H1 (cell line): ENCODE results near the gene ZDHHC5.

Experiments used
- CREB1 ChIP-seq: IDR thresholded peaks from 2 replicates; pipeline ENCODE4 v1.6.1; 2012; ENCODE audit warnings: inconsistent platforms
- EGR1 ChIP-seq: IDR thresholded peaks from 2 replicates; pipeline ENCODE4 v1.6.1; 2011; ENCODE audit warnings: low read depth, low read length, borderline replicate concordance
- FOSL1 ChIP-seq: IDR thresholded peaks from 2 replicates; pipeline ENCODE4 v1.6.1; 2011; ENCODE audit warnings: mild to moderate bottlenecking, low read depth, low read length, moderate library complexity; ENCODE audit not compliant: insufficient read depth
- GTF2F1 ChIP-seq: IDR thresholded peaks from 2 replicates; pipeline ENCODE4 v1.6.1; 2012; ENCODE audit warnings: low read depth, low read length, improper control_type of control experiment, borderline replicate concordance
- MAFK ChIP-seq: IDR thresholded peaks from 2 replicates; pipeline ENCODE4 v1.6.1; 2012; ENCODE audit warnings: low read depth, mild to moderate bottlenecking, improper control_type of control experiment, low read length
- POLR2A ChIP-seq, 2 experiments: IDR thresholded peaks; 1 replicate in 1 of 2; 2 replicates in 1 of 2; pipeline ENCODE4 v1.6.1; 2011; ENCODE audit warnings: low read depth in 2 of 2, low read length in 2 of 2, mild to moderate bottlenecking in 2 of 2; ENCODE audit errors: control extremely low read depth in 1 of 2
- RAD21 ChIP-seq, 2 experiments: IDR thresholded peaks in 1 of 2; conservative IDR thresholded peaks in 1 of 2; 2 replicates each; pipeline ENCODE4 v1.6.1; 2011; ENCODE audit warnings: low read depth in 2 of 2, low read length in 2 of 2, improper control_type of control experiment in 1 of 2, inconsistent platforms in 1 of 2, mild to moderate bottlenecking in 1 of 2, moderate library complexity in 1 of 2
- SRF ChIP-seq: IDR thresholded peaks from 2 replicates; pipeline ENCODE4 v1.6.1; 2011; ENCODE audit warnings: mild to moderate bottlenecking, low read depth, low read length, moderate library complexity
- TAF1 ChIP-seq: IDR thresholded peaks from 2 replicates; pipeline ENCODE4 v1.6.1; 2011; ENCODE audit warnings: mild to moderate bottlenecking, low read depth, low read length
- ZNF274 ChIP-seq: IDR thresholded peaks from 2 replicates; pipeline ENCODE4 v1.7.0; 2012; ENCODE audit warnings: low read length, borderline replicate concordance; ENCODE audit errors: extremely low read depth
- TF ChIP-seq, protein P1 (sequence below), 3 experiments: IDR thresholded peaks; 1 replicate in 2 of 3; 2 replicates in 1 of 3; pipeline versions ENCODE4 v1.5.1 to v1.6.1; 2011; ENCODE audit warnings: low read length in 3 of 3, mild to moderate bottlenecking in 3 of 3, inconsistent platforms in 2 of 3, low read depth in 1 of 3, moderate library complexity in 1 of 3; ENCODE audit not compliant: insufficient read depth in 1 of 3; ENCODE audit errors: control extremely low read depth in 1 of 3
- TF ChIP-seq, protein P2 (sequence below): IDR thresholded peaks from 2 replicates; pipeline ENCODE4 v1.6.1; 2011; ENCODE audit warnings: low read length, improper control_type of control experiment
- TF ChIP-seq, protein P3 (sequence below): IDR thresholded peaks from 2 replicates; pipeline ENCODE4 v1.6.1; 2012; ENCODE audit warnings: low read length, inconsistent platforms

DNA sequence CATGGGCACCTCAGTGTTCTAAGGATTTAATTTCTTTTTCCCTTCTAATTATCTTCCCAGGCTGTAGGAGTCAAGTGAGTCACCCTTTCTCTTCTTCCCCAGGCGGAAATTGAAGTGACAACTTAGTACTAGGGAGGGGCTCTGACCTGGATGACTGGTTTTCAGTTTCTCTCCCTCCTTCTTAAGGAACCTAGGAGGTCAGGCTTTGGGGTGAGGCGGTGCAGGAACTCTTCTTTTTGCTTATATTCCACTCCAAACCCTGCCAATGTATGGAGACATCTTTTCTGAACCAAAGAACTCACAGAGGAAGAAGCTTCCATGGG is 12.6 kb downstream of the ZDHHC5 start:
- TF ChIP-seq, protein P1, sequence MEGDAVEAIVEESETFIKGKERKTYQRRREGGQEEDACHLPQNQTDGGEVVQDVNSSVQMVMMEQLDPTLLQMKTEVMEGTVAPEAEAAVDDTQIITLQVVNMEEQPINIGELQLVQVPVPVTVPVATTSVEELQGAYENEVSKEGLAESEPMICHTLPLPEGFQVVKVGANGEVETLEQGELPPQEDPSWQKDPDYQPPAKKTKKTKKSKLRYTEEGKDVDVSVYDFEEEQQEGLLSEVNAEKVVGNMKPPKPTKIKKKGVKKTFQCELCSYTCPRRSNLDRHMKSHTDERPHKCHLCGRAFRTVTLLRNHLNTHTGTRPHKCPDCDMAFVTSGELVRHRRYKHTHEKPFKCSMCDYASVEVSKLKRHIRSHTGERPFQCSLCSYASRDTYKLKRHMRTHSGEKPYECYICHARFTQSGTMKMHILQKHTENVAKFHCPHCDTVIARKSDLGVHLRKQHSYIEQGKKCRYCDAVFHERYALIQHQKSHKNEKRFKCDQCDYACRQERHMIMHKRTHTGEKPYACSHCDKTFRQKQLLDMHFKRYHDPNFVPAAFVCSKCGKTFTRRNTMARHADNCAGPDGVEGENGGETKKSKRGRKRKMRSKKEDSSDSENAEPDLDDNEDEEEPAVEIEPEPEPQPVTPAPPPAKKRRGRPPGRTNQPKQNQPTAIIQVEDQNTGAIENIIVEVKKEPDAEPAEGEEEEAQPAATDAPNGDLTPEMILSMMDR (IDR thresholded peaks at IDR 0.05; ENCODE audit: control extremely low read depth in 1 of 3, insufficient read depth in 1 of 3, low read depth in 1 of 3, low read length in 3 of 3) = no peak
- TF ChIP-seq SRF (no peak), CREB1 (no peak), MAFK (no peak), POLR2A (IDR thresholded peaks at IDR 0.05; ENCODE audit: control extremely low read depth in 1 of 2, low read depth in 2 of 2, low read length in 2 of 2) (no peak), GTF2F1 (no peak), RAD21 (IDR thresholded peaks at IDR 0.05 in 1 of 2, conservative IDR thresholded peaks at IDR 0.05 in 1 of 2; ENCODE audit: low read depth in 2 of 2, low read length in 2 of 2) (no peak), TAF1 (no peak), EGR1 (no peak), FOSL1 (no peak), ZNF274 (no peak)
- TF ChIP-seq, protein P2, sequence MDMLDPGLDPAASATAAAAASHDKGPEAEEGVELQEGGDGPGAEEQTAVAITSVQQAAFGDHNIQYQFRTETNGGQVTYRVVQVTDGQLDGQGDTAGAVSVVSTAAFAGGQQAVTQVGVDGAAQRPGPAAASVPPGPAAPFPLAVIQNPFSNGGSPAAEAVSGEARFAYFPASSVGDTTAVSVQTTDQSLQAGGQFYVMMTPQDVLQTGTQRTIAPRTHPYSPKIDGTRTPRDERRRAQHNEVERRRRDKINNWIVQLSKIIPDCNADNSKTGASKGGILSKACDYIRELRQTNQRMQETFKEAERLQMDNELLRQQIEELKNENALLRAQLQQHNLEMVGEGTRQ = no peak
- TF ChIP-seq, protein P3, sequence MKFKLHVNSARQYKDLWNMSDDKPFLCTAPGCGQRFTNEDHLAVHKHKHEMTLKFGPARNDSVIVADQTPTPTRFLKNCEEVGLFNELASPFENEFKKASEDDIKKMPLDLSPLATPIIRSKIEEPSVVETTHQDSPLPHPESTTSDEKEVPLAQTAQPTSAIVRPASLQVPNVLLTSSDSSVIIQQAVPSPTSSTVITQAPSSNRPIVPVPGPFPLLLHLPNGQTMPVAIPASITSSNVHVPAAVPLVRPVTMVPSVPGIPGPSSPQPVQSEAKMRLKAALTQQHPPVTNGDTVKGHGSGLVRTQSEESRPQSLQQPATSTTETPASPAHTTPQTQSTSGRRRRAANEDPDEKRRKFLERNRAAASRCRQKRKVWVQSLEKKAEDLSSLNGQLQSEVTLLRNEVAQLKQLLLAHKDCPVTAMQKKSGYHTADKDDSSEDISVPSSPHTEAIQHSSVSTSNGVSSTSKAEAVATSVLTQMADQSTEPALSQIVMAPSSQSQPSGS = no peak
